Activated CD4-positive, alpha-beta T cell treated with anti-CD3 and anti-CD28 coated beads, Interleukin-2, amount 50 U/mL, for 16 hours (primary cell): ENCODE results near the gene FAM131A.

ENCODE experiments used
- DNase-seq: peaks from one replicate; pipeline ENCODE4 v3.0.0-alpha.2; 2020

FAM131A gene

DNA sequence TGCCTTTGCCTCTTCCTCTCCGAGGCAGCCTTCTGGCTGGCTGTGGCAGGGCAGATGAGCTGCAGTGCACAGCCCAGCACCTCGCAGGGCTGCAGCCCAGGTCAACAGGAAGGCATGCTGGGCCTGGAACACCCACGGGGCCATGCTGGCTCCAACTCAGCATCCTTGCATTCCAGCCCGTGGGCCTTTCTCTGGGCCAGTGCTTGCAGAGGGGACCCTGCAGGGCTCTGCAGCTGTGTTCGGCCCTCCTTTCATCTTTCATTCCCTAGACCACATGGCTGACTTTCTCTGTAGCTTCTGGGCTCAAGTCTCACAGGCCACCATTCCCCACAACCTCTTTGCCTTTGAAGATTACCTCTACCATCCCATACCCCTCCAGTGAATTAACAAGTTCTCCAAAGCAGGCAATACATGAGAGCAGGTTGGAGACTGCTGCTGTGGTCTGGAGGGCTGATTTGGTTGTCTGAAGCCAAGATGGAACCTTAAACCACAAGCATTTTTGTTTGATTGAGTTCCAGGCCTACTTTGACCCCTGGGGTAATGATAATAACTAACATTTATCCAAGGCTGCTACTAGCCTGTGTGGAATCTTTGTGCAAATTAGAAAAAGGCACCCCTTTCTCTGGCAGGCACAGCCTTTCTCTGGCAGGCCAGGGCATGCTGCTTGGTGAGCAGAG, 5.9 kb downstream of the FAM131A start:
- no peak for DNase-seq

DNA sequence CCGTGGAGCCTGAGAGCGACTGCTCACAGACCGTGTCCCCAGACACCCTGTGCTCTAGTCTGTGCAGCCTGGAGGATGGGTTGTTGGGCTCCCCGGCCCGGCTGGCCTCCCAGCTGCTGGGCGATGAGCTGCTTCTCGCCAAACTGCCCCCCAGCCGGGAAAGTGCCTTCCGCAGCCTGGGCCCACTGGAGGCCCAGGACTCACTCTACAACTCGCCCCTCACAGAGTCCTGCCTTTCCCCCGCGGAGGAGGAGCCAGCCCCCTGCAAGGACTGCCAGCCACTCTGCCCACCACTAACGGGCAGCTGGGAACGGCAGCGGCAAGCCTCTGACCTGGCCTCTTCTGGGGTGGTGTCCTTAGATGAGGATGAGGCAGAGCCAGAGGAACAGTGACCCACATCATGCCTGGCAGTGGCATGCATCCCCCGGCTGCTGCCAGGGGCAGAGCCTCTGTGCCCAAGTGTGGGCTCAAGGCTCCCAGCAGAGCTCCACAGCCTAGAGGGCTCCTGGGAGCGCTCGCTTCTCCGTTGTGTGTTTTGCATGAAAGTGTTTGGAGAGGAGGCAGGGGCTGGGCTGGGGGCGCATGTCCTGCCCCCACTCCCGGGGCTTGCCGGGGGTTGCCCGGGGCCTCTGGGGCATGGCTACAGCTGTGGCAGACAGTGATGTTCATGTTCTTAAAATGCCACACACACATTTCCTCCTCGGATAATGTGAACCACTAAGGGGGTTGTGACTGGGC, 7.3 kb downstream of the FAM131A start:
- DNase-seq, result no peak

DNA sequence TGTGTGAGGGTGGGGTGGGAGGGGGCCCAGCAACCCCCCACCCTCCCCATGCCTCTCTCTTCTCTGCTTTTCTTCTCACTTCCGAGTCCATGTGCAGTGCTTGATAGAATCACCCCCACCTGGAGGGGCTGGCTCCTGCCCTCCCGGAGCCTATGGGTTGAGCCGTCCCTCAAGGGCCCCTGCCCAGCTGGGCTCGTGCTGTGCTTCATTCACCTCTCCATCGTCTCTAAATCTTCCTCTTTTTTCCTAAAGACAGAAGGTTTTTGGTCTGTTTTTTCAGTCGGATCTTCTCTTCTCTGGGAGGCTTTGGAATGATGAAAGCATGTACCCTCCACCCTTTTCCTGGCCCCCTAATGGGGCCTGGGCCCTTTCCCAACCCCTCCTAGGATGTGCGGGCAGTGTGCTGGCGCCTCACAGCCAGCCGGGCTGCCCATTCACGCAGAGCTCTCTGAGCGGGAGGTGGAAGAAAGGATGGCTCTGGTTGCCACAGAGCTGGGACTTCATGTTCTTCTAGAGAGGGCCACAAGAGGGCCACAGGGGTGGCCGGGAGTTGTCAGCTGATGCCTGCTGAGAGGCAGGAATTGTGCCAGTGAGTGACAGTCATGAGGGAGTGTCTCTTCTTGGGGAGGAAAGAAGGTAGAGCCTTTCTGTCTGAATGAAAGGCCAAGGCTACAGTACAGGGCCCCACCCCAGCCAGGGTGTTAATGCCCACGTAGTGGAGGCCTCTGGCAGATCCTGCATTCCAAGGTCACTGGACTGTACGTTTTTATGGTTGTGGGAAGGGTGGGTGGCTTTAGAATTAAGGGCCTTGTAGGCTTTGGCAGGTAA, 8.1 kb downstream of the FAM131A start:
- no peak for DNase-seq

DNA sequence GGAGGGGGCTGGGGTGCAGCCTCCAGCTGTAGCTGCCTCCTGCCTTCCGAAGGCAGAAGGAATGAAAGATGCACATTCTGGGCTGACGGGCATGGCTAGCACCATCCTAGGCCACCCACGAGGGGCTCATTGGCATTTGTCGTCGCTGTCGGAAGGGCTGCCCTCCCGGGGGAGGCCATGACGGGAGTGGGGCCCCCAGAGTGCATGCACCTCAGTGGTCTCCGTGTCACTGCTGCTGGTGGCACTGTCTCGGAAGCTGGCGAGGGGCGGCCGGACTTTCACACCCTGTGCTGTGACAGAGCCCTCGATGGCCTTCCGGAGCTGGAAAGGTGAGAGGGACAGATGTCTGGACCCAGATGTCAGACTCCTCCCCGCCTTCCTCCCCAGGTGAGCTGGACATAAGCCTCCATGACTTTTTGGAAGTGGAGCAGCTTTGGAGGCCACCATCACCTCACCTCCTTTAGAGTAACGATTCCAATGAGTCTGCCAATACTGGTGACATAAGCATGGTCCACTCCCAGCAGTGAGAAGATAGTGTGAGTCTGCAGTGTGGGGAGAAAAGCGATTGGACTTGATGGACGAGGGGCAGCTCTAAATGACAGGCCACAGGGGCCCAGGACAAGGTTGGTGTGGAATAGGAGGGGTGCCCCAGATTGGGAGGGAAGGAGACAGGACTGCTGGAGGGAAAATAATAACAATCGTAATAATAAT, 9.2 kb downstream of the FAM131A start:
- DNase-seq, result no peak

DNA sequence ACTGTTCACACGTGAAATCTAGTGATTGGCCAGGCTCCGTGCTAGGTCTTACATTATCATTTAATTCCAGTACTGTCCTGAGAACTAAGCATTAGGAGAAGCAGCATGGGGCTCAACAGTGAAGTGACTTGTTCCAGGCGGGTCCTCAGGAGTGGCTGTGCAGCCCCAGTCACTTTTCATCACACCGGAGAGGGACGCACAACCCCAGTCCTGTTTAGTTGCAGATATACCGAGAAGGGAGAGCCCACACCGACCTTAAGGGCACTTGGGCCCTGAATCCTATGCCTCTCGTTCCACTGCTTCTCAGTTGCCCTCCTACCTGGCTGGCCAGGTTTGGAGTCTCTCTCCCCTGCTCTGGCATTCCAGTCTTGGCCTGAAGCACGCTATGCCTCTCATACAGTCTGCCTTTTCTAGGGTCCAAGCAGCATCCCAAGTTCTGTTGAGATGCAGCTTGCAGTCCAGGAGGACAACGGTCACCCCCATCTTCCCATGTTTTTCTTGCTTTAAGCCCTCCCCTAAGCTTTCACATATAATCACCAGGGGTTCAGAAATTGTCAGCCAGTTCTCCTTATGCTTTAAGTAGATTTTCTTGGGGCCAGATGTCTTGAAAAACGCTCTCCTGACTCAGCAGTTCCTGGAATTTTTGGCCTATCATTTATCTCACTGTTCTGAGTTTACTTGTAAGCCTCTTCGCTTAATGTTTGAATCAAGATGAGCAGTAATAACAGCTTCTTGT, 10.1 kb downstream of the FAM131A start:
- DNase-seq, result no peak

DNA sequence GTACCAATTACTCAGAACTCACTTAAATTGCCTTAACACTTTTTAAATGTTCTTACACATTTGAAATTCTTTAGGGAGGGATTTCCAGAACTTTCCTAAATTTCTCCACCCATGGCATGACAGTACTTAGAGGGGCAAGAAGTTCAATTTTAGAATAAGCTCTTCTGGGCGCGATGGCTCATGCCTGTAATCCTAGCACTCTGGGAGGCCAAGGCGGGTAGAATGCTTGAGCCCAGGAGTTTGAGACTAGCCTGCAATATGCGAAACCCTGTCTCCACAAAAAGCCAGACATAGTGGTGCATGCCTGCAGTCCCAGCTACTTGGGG, 10.6 kb downstream of the FAM131A start:
- no peak for DNase-seq

DNA sequence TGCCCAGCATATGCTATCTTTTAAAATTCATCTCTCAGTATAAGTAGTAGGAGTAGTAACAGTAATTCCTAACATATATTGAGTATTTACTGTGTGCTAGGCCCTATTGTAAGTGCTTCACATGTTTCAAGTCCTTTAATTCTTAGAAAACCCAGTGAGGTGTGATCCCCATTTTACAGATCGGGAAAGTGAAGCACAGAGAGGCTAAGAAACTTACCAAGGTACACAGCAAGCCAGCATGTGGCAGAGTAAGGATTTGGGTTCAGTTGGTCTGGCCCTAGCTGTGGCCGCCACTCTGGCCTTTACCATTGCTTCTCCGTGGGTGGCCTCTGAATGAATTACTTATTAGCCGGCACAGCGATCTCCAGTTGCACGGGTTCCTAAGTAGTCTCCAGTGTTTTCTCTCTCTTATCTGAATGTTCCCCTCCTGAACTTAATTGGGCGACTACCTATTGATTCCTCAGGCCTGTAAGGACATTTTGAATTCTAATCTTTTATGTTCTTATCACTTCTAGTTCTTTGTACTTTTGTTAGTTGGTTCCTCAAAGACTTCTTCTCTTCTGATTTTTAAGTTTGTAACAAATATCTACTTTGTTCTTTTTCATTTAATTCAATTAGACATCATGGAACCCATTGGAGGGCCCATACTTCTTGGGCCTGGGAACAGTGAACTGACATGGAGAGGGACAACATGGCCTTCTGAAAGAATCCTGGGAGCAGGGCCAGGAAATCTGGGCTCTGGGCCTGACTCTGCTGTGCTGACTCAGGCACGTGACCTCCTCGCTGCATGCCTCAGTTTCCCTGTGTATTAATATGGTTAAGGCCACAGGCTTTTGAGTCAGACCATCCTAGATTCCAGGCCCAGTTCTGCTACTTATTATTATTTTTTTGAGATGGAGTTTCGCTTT, 12.4 kb downstream of the FAM131A start:
- no peak for DNase-seq

DNA sequence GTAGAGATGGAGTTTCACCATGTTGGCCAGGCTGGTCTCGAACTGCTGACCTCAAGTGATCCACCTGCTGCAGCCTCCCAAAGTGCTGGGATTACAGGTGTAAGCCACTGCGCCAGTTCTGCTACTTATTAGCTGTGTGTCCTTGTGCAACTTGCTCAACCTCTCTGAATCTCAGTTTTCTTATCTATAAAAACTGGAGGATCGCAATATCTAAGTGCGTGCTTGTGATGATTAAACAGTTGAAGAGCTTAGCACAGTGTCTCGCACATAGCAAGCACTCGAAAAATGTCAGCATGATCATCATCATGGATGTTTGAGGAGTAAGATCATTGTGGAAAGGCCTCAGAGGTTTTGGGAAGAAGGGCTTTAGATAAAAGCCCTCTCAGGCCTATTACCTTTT, 13.2 kb downstream of the FAM131A start:
- no peak for DNase-seq

DNA sequence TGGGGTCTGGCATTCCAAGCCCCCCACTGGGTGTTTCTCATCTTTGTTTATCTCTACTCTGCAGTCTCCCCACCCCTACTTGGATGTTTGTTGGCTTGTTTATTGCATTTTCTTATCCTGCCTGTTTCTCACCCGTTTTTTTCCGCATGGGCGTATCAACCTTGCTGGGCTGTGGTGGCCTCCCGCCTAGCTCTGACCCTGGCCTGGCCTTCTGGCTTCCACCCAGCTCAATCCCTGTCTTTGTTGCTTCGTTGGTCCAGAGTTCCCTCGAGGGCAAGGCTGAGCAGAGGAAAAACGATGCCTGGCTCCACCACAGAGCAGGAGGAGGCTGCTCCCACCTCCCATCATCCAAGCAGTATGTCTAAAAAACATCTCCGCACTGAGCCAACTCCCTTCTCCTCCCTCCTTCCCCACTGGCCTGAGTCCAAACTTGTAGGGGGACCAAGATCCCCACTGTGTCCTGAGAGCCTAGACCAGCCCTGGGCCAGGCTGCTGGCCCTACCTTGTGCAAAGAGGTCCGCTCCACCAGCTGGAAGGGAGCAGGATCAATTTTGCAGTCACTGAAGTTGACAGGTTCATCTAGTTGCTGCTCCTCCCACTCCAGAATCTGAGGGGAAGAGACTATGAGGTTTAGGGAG, 14.2 kb downstream of the FAM131A start:
- DNase-seq, result no peak

DNA sequence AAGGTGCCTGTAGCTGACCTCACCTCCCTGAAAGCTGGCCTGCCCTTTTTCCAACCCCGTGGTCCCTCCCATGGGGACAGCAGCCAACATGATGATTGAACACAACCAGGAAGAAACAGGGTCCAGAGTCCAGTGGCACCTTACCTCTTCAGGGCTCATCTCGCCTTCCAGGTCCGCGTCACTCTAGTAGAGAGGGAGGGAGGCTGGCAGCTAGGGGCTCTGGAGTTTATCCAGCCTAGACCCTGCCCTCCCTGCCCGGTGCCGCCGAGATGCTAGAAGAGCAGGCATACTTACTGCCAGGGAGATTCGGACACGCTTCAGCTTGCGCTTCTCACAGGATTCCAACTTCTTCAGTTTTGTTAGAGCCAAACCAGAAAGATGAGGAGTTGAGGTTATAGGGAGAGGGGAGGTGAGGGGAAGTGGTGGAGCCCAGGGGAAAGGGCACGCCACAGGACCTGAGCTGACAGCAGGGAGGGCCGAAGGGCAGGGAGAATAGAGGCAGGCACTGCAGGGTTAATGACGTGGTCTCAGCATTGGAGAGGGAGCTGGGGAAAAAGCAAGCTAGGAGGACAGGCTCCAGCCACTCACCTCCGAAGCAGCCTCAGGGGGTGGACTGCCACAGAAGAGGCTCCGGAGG, 14.9 kb downstream of the FAM131A start:
- no peak for DNase-seq

DNA sequence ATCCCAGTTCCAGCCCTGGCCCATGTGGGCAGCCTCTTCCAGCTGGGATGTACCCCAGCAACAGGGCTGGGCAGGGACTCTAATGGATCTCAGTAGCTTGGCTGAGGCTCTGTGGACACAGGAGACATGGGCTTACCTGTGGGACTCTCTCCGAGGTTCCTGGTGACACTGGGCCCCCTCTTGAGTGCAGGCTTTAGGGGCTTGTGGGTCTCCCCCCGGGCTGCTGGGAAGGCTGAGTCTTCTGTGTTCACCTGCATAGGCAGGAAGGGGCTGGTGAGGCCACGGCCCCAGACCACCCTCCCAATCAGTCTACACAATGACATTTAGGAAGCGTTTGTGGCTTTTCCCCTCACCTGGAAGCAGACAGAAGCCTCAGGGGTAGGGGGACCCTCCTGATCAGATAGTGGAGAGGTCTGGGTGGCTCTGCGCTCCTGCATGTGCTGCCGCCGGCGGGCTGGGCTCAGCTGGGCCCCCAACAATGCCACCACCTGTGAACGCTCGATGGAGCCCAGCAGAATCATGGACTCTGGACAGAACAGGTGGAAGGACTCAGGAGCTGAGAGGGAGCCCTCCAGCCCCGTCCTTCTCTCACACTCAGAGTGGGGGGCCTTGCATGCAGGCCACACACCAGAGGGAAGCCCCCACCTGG, 15.6 kb downstream of the FAM131A start:
- no peak for DNase-seq

DNA sequence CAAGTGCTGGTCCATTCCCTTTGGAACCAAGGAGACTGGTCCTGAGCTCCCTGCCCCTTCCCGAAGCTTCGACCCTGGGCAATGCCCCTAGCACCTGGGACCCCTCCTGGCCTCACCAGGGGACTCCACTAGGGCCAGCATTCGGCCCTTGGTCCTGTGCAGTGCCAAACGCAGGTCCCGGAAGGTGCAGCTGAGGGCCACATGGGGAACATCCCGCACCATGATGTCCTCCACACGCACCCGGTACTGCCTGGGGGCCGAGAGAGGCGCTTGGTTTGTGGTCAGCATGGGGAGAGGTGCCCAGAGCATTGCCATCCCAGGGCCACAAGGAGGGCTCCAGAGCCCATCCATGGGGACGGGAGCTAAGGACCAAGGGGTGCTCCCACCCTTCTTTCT, 16.1 kb downstream of the FAM131A start:
- no peak for DNase-seq

DNA sequence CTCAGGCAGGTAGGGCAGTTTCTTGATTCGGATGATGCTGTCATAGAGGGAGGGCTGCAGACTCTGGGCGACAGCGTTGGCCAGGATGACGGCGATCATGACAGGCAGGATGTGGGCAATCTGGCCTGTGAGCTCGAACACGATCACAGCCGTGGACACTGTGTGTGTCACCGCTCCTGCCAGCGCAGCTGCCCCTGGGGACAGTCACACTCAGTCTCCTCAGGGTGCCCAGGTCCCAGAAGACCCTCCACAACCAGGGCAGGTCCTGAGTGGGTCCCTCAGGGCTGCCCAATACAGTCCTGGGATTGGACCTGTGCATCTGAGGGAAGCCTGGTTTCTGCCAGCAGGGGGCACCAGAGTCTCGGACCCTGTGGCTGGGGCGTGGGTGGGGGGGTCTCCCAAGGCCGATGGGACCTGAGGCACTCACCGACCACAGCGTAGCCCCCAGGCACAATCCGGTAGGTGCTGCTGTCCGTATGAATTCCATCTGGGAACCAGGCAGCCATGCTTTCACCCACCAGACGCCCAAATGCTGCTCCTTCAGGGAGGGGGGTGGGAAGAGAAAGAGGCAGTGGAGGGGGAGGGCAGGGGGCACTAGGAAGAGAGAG, 16.8 kb downstream of the FAM131A start:
- peak; percentile 60 for DNase-seq

DNA sequence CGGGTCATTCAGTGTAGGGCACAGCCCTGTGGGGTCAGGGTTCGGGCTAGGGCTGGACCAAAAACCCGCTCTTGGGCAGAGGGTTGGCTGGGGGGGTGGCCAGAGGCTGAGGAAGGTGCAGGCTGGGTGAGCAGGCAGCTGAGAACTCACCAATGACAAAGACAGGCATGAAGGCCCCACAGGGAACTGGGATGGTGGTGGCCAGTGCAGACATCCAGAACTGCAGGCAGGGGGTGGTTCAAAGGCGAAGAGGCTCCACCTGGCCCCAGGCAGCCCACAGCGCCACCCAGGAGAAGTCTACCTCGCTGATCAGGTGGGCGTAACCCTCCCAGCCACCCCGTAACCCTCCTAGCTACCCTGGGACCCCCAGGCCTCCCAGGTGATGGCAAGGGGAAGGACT, 17.4 kb downstream of the FAM131A start:
- DNase-seq, result no peak

DNA sequence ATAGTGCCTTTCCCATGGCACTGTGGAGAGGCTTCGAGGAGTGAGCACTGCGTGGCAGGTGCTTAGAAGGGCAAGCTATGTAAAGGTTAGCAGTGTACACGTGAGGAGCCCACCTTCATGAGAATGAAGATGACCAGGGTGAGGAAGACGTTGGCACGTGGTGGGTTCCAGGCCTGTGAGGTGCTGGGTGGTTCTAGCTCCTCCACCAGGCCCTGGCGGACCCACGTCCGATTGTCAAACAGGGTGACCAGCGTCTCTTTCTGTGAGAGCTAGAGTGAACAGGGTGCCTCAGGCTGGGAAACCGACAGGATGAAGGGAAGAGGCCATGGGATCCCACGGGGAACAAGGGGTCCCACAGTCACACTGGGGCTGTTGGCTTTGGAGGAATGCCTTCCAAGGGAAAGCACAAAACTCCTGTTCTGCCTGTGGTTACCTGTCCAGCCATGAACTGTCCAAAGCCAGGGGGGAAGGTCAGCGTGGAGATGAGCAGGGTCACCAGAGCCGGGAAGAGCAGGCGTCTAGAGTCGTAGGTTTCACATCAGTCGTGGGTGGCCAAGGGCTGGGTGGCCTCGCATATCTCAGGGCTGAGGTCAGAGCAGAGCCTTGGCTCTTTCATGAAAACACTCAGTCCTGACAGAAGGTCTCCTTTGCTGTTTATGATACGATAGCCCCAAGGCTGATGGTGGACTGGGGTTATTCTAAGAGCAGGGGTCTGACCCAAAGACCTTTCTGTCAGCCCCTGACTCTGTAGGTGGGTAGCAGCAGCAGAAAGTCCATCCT, 18.1 kb downstream of the FAM131A start:
- no peak for DNase-seq

DNA sequence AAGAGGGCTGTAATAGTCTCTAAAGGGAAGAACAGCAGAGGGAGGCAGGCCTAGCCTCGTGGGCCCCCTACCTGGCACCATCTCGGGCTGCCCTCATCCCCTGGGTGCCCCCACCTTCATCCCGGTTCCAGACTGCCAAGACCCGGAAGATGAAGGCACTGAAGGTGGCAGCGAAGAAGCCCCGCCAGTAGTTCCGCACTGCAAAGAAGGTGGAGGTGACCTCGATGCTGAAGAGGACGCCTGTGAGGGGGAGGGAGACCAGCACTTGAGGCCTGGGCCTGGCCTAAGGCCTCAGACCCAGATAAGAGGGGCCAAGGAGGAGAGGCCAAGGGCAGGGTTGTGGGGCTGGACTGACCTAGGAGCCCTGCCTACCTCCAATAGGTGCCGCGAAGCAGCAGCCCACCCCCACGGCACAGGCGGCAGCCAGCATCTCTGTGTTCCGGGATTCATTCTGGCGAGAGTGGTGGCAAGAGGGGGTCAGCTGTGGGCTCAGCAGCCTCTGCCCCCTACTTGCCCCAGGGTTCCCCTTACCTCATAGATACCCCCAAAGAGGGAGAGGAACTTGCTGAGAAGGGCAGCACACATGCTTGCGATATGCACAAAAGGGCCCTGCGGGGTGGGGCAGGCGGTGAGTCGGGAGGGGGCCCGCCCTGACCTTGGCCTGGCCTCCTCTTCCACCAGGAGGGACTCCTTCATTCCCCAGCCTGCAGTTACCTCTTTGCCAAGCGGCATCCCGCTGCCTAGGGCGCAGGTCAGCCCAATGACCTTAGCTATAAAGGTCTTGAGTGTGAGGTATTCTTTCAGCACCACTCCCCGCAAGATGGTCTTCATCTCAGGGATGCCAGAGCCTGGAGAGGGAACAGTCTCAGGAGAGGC, 20.1 kb downstream of the FAM131A start:
- no peak for DNase-seq

DNA sequence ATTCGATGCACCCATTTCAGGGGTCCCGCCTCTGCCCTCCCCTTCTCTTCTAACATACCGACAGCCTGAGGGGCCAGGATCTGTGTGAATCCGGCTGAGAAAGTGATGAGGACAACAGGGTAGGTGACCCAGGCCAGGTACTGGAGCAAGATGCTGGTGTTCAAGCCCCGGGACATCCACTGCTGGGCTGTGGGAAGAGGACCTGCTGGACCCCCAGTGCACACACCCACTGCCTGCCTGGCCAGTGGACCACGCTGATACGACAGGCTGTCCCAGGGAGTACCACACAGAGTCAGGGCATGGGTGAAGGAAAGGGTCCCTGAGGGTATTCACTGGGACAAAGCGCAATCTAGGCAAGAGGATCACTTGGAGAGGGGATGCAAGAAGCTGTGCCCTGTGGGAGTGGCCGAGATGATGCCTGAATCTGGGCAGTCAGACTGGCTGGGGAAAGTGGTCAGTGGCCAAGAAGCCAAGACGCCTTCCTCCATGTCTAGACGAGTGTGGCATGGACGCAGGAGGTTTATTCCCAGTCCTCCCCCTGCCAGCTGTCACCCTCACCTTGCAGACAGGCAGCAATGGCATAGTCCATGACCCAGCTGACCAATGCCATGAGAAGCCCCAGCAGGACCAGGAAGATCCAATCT, 20.8 kb downstream of the FAM131A start:
- no peak for DNase-seq
